A549 (cell line): ENCODE measurements around the gene SMURF1. TPM values are rescaled to one million over a fixed set of nuclear protein-coding genes. Genes with fewer than 3 reads are reported as not detected.

Experiments
- ATAC-seq, 2 experiments: fragments of 200-7000 bp in 1 of 2; fragments of >200 bp in 1 of 2; cut with Nextera tagmentation in 1 of 2; cut with Tn5 transposase in 1 of 2; 3 replicates each; pipeline versions ENCODE4 v1.8.0 to v1.9.1; 2018 to 2020; ENCODE audit warnings: mild to moderate bottlenecking in 1 of 2, moderate library complexity in 1 of 2
- CTCF ChIA-PET: fragments of 300-600 bp; sonication (Branson Sonifier 250); formaldehyde crosslinking; extraction: SDS; loops from one replicate; lab custom pipeline; 2021; ENCODE audit warnings: antibody characterized with exemption, inconsistent platforms; lab: Yijun Ruan, JAX
- POLR2A ChIA-PET: fragments of 350-600 bp; formaldehyde crosslinking; extraction: SDS; loops from one replicate; lab custom pipeline; 2021; ENCODE audit warnings: antibody characterized with exemption, inconsistent platforms; lab: Yijun Ruan, JAX
- DNase-seq, 2 experiments: peaks; one replicate each; pipeline versions ENCODE4 v3.0.0 to v3.0.0-alpha.2; 2011 to 2016; ENCODE audit warnings: low read depth in 1 of 2, low spot score in 1 of 2
- FAIRE-seq: peaks from 2 replicates; lab custom pipeline; 2011; peaks lifted over from hg19 to GRCh38; lab: Jason Lieb, UNC
- H3K27ac ChIP-seq, 2 experiments: fragments of >200 bp; sonication (Bioruptor Twin); formaldehyde crosslinking; 3 replicates each; pipeline ENCODE4 v1.5.1; 2016 to 2017
- H3K4me1 ChIP-seq: fragments of >200 bp; sonication (Bioruptor Twin); formaldehyde crosslinking; 3 replicates; pipeline ENCODE4 v1.6.1; 2016
- H3K4me2 ChIP-seq: fragments of >200 bp; sonication (Bioruptor Twin); formaldehyde crosslinking; 3 replicates; pipeline ENCODE4 v1.6.1; 2016
- H3K4me3 ChIP-seq: fragments of >200 bp; sonication (Bioruptor Twin); formaldehyde crosslinking; 3 replicates; pipeline ENCODE4 v1.5.1; 2016
- H3K9me3 ChIP-seq: fragments of >200 bp; sonication (Bioruptor Twin); formaldehyde crosslinking; 3 replicates; pipeline ENCODE4 v1.6.1; 2016
- CBX2 ChIP-seq: fragments of 200-600 bp; sonication (generic); IDR thresholded peaks from 2 replicates; pipeline ENCODE4 v1.6.1; 2016; ENCODE audit warnings: low read depth, mild to moderate bottlenecking, borderline replicate concordance
- CBX8 ChIP-seq: fragments of 200-600 bp; sonication (generic); IDR thresholded peaks from 2 replicates; pipeline ENCODE4 v1.6.1; 2016
- CHD2 ChIP-seq: fragments of 150-350 bp; IDR thresholded peaks from 2 replicates; pipeline ENCODE4 v1.6.1; 2014; ENCODE audit warnings: low read length; ENCODE audit not compliant: partially characterized antibody
- CHD4 ChIP-seq: fragments of 200-600 bp; sonication (generic); IDR thresholded peaks from 2 replicates; pipeline ENCODE4 v1.6.1; 2016; ENCODE audit warnings: antibody characterized with exemption, mild to moderate bottlenecking, borderline replicate concordance
- EHF ChIP-seq: fragments of 250-450 bp; sonication (Bioruptor Pico); IDR thresholded peaks from 2 replicates; pipeline ENCODE4 v1.5.0; 2020; ENCODE audit warnings: mild to moderate bottlenecking
- EHMT2 ChIP-seq: fragments of 200-600 bp; sonication (generic); IDR thresholded peaks from 2 replicates; pipeline ENCODE4 v1.6.1; 2016; ENCODE audit warnings: antibody characterized with exemption, low read depth, mild to moderate bottlenecking, moderate library complexity
- FOSB ChIP-seq: fragments of 250-450 bp; sonication (Bioruptor Pico); IDR thresholded peaks from 2 replicates; pipeline ENCODE4 v1.5.0; 2020; ENCODE audit warnings: mild to moderate bottlenecking, moderate library complexity
- FOSL2 ChIP-seq, 2 experiments: fragments of 450-650 bp in 1 of 2; fragments of >200 bp in 1 of 2; sonication (Bioruptor Twin) in 1 of 2; formaldehyde crosslinking; IDR thresholded peaks; 2 replicates each; pipeline versions ENCODE4 v1.5.0 to v1.6.1; 2016 to 2020; ENCODE audit warnings: mild to moderate bottlenecking in 1 of 2, moderate library complexity in 1 of 2
- FOXS1 ChIP-seq: fragments of 250-450 bp; sonication (Bioruptor Pico); IDR thresholded peaks from 2 replicates; pipeline ENCODE4 v1.5.0; 2020; ENCODE audit warnings: mild to moderate bottlenecking, moderate library complexity
- HEYL ChIP-seq: fragments of 250-450 bp; sonication (Bioruptor Pico); IDR thresholded peaks from 2 replicates; pipeline ENCODE4 v1.8.0; 2021; ENCODE audit warnings: mild to moderate bottlenecking, moderate library complexity
- HOXB13 ChIP-seq: fragments of 250-450 bp; sonication (Bioruptor Pico); IDR thresholded peaks from 2 replicates; pipeline ENCODE4 v1.5.0; 2020; ENCODE audit warnings: low read depth, mild to moderate bottlenecking, moderate library complexity
- HOXB5 ChIP-seq: fragments of 250-450 bp; sonication (Bioruptor Pico); IDR thresholded peaks from 2 replicates; pipeline ENCODE4 v1.5.0; 2020; ENCODE audit warnings: mild to moderate bottlenecking, moderate library complexity
- JUN ChIP-seq, 2 experiments: fragments of >200 bp; sonication (Bioruptor Twin); formaldehyde crosslinking; IDR thresholded peaks; 2 replicates in 1 of 2; 3 replicates in 1 of 2; pipeline ENCODE4 v1.6.1; 2016 to 2017
- MAFK ChIP-seq: fragments of 450-650 bp; IDR thresholded peaks from 2 replicates; pipeline ENCODE4 v1.6.1; 2014; ENCODE audit not compliant: partially characterized antibody
- NPAS2 ChIP-seq: fragments of 250-450 bp; sonication (Bioruptor Pico); IDR thresholded peaks from 2 replicates; pipeline ENCODE4 v1.8.0; 2022; ENCODE audit warnings: mild to moderate bottlenecking, moderate library complexity, borderline replicate concordance
- NR3C1 ChIP-seq: fragments of >200 bp; sonication (Bioruptor Twin); formaldehyde crosslinking; IDR thresholded peaks from 3 replicates; pipeline ENCODE4 v1.6.1; 2017
- PHF8 ChIP-seq: fragments of 200-600 bp; sonication (generic); IDR thresholded peaks from 2 replicates; pipeline ENCODE4 v1.6.1; 2016; ENCODE audit warnings: low read depth, mild to moderate bottlenecking, antibody characterized with exemption, moderate library complexity, borderline replicate concordance
- POLR2A ChIP-seq: IDR thresholded peaks from 2 replicates; pipeline ENCODE4 v1.6.1; 2012; ENCODE audit warnings: mild to moderate bottlenecking, low read length
- RARB ChIP-seq: fragments of 250-450 bp; sonication (Bioruptor Pico); IDR thresholded peaks from 2 replicates; pipeline ENCODE4 v1.8.0; 2021; ENCODE audit warnings: mild to moderate bottlenecking, moderate library complexity
- SMC3 ChIP-seq: fragments of >200 bp; sonication (Bioruptor Twin); formaldehyde crosslinking; IDR thresholded peaks from 3 replicates; pipeline ENCODE4 v1.6.1; 2018; ENCODE audit warnings: inconsistent platforms
- TFCP2L1 ChIP-seq: fragments of 250-450 bp; sonication (Bioruptor Pico); IDR thresholded peaks from 2 replicates; pipeline ENCODE4 v1.5.0; 2021; ENCODE audit warnings: mild to moderate bottlenecking
- TP53 ChIP-seq: fragments of 250-450 bp; sonication (Bioruptor Pico); IDR thresholded peaks from 2 replicates; pipeline ENCODE4 v1.5.0; 2021; ENCODE audit warnings: mild to moderate bottlenecking, moderate library complexity
- ZNF302 ChIP-seq: fragments of 250-450 bp; sonication (Bioruptor Pico); IDR thresholded peaks from 2 replicates; pipeline ENCODE4 v1.9.0; 2021; ENCODE audit warnings: inconsistent platforms, mild to moderate bottlenecking, moderate library complexity
- ZSCAN20 ChIP-seq: fragments of 250-450 bp; sonication (Bioruptor Pico); IDR thresholded peaks from 2 replicates; pipeline ENCODE4 v1.8.0; 2022; ENCODE audit warnings: mild to moderate bottlenecking, moderate library complexity
- WGBS: methylation state at CpG from one replicate; pipeline ENCODE4 v1.1.6; 2017; ENCODE audit errors: missing lambda C conversion rate; 5-methylcytosine and 5-hydroxymethylcytosine counted together
- polyA plus RNA-seq, 4 experiments: library from polyadenylated mRNA; depleted of rRNA in 3 of 4; stranded (reverse); fragments of >200 nt; fragmentation: RNase III in 1 of 4; extraction: RNeasy Plus Mini Kit Qiagen cat#74134 plus additional on column Dnase treatment in 1 of 4; gene quantifications; 2 replicates in 3 of 4; 3 replicates in 1 of 4; pipeline ENCODE4 v1.2.3, GENCODE V29; 2011 to 2017
- TF ChIP-seq, protein P1 (sequence below): IDR thresholded peaks from 2 replicates; pipeline ENCODE4 v1.6.1; 2012
- TF ChIP-seq, protein P2 (sequence below): fragments of >200 bp; sonication (Bioruptor Twin); formaldehyde crosslinking; IDR thresholded peaks from 2 replicates; pipeline ENCODE4 v1.6.1; 2016
- TF ChIP-seq, protein P3 (sequence below): fragments of >200 bp; sonication (Bioruptor Twin); formaldehyde crosslinking; IDR thresholded peaks from 3 replicates; pipeline ENCODE4 v1.5.1; 2016

SMURF1 gene
- polyA plus RNA-seq, 2 of the 4 experiments (the other 2 are of a cell fraction), result 13.8 to 22.1 TPM

DNA sequence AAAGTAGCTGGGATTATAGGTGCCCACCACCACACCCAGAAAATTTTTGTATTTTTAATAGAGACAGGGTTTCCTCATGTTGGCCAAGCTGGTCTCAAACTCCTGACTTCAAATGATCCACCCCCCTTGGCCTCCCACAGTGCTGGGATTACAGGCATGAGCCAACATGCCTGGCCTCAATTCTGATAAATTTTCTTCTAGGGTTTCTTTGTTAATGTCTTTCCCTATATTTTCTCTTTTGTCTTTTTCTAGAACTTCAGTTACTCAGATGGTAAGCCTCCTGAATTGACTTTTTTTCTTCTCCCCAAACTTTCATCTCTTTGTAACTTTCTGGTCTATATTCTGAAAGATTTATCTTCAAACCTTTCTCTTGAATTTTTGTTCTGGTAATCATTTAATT is 12.7 kb upstream of the SMURF1 start:
- Histone ChIP-seq H3K4me1 (no peaks in the 10 kb centered on the region), H3K9me3 (no peaks in the 10 kb centered on the region), H3K27ac (no peak overlapping the region), H3K4me3 (no peak overlapping the region), H3K4me2 (no peak overlapping the region)
- ATAC-seq (no peak), FAIRE-seq (no peak), DNase-seq (no peak)
- TF ChIP-seq CHD2 (no peak), FOXS1 (CRISPR knock-in tag) (no peak), CBX2 (no peak), SMC3 (no peak), HOXB5 (CRISPR knock-in tag) (no peak), EHF (CRISPR knock-in tag) (no peak), RARB (no peak), NPAS2 (CRISPR knock-in tag) (no peak), MAFK (no peak), HOXB13 (CRISPR knock-in tag) (no peak), CHD4 (no peak), ZSCAN20 (CRISPR knock-in tag) (no peak), PHF8 (no peak), CBX8 (no peak), JUN (IDR thresholded peaks at IDR 0.05) (no peak), TFCP2L1 (no peak), FOSL2 (IDR thresholded peaks at IDR 0.05) (no peak), FOSL2 (CRISPR knock-in tag; IDR thresholded peaks at IDR 0.05) (no peak), ZNF302 (CRISPR knock-in tag) (no peak), NR3C1 (no peak)
- TF ChIP-seq, protein P1, sequence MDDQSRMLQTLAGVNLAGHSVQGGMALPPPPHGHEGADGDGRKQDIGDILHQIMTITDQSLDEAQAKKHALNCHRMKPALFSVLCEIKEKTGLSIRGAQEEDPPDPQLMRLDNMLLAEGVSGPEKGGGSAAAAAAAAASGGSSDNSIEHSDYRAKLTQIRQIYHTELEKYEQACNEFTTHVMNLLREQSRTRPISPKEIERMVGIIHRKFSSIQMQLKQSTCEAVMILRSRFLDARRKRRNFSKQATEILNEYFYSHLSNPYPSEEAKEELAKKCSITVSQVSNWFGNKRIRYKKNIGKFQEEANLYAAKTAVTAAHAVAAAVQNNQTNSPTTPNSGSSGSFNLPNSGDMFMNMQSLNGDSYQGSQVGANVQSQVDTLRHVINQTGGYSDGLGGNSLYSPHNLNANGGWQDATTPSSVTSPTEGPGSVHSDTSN, result no peak
- CTCF ChIA-PET, result no interaction called here
- POLR2A ChIA-PET, result no interaction called here

DNA sequence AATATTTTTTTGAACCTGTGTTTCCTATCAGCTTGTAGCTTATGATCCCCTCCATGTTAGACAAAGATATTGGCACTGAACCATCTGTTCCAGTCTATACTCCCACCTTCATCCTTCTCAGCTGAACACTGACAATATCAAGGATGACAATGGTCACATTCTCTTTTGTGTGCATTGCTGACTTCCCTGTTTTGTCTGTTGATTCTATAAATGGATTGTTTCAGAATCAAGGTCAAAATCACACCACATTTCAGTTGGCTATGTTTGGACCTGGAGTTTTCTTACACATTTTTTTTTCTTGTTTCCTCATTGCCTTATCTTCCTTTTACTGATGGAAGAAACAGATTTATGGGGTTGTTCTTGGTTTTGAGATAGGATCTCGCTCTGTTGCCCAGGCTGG is 11.3 kb upstream of the SMURF1 start:
- H3K4me1 ChIP-seq, result no peaks in the 10 kb centered on the region
- no peak overlapping the region for H3K4me3 ChIP-seq
- FAIRE-seq, result no peak
- CTCF ChIA-PET, result interaction anchor here (1.2 to 2.0 kb wide), 3 partner anchors 40 to 157 kb away, joined by 3 to 6 read pairs (median 4); no protein-coding TSS in a partner anchor
- 70% methylated on average over 1 of the region's 1 CpG for WGBS
- TF ChIP-seq EHMT2, result no peak
- no peak for TF ChIP-seq POLR2A
- no peak for TF ChIP-seq TP53 (CRISPR knock-in tag)
- TF ChIP-seq CHD4, result no peak
- TF ChIP-seq HEYL, result no peak
- TF ChIP-seq, protein P2, sequence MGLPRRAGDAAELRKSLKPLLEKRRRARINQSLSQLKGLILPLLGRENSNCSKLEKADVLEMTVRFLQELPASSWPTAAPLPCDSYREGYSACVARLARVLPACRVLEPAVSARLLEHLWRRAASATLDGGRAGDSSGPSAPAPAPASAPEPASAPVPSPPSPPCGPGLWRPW, result no peak
- TF ChIP-seq, protein P3, sequence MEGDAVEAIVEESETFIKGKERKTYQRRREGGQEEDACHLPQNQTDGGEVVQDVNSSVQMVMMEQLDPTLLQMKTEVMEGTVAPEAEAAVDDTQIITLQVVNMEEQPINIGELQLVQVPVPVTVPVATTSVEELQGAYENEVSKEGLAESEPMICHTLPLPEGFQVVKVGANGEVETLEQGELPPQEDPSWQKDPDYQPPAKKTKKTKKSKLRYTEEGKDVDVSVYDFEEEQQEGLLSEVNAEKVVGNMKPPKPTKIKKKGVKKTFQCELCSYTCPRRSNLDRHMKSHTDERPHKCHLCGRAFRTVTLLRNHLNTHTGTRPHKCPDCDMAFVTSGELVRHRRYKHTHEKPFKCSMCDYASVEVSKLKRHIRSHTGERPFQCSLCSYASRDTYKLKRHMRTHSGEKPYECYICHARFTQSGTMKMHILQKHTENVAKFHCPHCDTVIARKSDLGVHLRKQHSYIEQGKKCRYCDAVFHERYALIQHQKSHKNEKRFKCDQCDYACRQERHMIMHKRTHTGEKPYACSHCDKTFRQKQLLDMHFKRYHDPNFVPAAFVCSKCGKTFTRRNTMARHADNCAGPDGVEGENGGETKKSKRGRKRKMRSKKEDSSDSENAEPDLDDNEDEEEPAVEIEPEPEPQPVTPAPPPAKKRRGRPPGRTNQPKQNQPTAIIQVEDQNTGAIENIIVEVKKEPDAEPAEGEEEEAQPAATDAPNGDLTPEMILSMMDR, result no peak
- TF ChIP-seq FOSB, result no peak
- TF ChIP-seq NPAS2 (CRISPR knock-in tag), result no peak
- no peak for TF ChIP-seq MAFK
- TF ChIP-seq, protein P1, result no peak
- TF ChIP-seq, all 56 proteins: peak for 0
- H3K27ac ChIP-seq, result no peak overlapping the region
- H3K4me2 ChIP-seq, result no peak overlapping the region
- DNase-seq, result no peak
- ATAC-seq, result no peak
- POLR2A ChIA-PET, result no interaction called here
- no peaks in the 10 kb centered on the region for H3K9me3 ChIP-seq
